Stimulated activated CD8-positive, alpha-beta memory T cell treated with anti-CD3 and anti-CD28 coated beads, Interleukin-2, amount 100 ng/mL, for 48 hours (primary cell): ENCODE results near the gene COX5B.
"Not testable (repeated sequence)": the region's sequence is repeated elsewhere in the genome, so short reads cannot be mapped to it uniquely, and the experiment has no call there.

Source experiments
- DNase-seq, 2 donors: peaks; one replicate each; pipeline ENCODE4 v3.0.0-alpha.2; 2020; ENCODE audit warnings: low read depth in 2 of 2

COX5B gene

DNA sequence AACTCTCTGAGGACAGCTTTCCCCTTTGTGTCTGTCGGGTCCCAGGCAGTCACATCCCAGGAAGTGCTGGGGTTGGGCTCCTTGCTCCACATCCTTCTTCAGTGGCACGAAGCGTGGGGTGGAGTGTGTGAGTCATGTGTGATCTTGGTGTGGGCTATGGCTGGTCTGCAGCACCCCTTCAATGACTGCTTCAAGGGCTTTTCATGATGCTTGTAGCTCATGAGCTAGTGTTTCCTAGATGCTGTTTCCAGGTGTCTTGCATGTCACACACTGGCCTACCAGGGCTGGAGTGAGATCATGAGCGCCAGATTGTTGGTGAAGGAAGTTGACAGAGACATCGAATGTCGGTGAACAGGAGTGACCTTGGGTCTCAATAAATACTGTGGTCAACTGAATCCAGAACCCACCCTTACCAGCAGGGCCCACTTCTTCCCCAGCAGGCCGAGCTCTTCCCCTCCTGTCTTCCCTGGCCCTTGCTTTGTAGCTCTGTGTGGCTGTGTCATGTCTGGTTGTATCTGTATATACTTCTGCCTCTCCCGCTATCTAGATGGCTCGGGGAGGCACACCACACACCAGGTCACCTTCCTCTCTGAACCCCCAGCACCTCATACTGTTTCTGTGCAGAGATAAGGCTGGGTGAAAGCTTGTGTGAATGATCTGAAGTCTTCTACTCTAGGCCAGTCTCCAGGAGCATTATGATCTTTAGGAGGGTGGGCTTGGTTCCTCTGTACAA is 27.5 kb downstream of the COX5B start:
- DNase-seq: peak; percentile 20 to 29

DNA sequence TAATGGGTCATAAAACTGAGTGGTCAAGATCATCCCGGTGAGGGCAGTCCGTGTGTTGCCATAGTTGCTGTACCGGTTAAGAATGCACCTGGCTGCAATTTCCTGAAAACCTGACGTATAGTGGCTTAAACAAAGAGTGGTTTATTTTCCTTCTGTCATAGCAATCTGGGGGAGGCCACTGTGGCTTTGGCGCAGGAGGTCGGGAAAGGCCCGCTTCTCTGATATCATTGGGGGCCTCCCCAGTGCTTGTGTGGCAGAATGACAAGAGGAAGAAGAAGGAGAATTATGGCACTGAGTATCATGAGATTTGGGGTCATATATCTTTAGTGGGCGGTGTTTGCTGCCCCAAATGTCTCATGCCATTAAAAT is 28.0 kb downstream of the COX5B start:
- DNase-seq: peak; percentile 37

DNA sequence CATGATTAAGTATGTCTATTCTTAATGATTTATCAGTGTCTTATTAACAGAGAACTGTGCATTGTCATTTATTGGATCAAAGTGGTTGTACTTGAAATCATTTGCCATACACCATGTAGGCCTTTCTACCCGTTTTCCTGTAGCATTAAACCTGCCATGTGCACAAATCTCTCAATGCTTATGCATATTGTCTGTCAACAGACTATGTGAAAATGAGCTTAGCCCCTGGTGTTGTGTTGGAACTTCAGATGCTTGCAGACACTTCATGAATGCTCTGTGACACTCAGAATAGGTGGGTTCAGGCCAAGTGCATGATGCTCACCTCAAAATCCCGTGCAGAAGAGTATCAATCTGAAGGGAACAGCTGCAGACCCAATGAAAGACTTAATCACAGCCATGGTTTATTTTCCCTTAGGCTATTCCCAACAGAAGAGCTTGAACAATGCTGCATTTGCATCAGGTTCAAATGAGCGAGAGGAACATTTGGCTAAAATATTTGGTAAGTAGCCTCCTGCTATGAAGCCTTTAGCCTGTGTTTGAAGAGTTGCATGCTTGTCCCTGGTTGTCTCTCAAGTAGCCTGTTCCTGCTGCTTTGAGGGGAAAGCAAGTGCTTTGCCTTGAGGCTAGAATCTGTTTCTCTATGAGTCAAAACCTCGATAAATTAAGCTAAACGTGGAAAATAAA is 29.7 kb downstream of the COX5B start:
- DNase-seq: no peak

DNA sequence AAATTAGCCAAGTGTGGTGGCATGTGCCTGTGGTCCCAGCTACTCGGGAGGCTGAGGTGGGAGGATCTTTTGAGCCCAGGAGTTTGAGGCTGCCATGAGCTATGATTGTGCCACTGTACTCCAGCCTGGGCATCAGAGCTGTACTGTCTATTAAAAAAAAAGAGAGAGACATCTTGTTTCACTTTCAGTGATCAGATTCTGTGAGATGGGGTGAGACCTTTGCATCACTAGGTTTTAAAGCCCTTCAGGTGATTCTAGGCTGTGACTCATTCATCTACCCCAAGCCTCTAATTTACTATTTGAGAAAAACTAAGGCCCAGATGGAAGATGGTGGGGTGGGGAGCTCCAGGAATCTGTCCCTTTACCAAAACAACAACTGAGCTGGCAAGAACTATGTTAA is 30.8 kb downstream of the COX5B start:
- DNase-seq: no peak

DNA sequence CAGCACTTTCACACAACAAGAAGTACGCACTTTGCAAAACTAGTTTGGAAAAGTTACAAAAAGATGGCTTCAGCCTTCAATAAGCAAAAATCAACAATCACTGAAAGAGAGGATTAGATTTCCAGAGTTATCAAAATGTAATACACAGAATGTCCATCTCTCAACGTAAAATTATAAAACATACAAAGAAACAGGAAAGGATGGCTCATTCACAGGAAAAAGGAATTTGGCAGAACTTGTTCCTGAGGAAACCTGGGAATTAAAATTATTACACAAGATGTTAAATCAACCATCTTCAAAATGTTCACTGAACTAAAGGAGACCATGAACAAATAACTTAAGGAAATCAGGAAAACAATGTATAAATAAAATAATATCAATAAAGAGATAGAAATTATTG is 31.6 kb downstream of the COX5B start:
- no peak for DNase-seq

DNA sequence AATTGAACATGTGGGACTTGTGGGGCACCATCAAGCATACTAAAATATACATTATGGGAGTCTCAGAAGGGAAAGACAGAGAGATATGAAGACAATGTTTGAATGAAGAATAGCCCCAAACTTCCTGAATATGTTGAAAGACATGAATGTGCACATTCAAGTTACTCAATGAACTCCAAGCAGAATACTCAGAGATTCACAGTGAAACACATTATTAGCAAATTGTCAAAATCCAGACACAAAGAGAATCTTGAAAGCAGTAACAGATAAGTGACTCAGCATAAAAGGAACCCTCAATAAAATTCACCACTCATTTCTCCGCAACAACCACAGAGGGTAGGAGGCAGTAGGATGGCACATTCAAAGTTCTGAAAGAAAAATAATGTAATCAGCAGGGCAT is 32.4 kb downstream of the COX5B start:
- no peak for DNase-seq

DNA sequence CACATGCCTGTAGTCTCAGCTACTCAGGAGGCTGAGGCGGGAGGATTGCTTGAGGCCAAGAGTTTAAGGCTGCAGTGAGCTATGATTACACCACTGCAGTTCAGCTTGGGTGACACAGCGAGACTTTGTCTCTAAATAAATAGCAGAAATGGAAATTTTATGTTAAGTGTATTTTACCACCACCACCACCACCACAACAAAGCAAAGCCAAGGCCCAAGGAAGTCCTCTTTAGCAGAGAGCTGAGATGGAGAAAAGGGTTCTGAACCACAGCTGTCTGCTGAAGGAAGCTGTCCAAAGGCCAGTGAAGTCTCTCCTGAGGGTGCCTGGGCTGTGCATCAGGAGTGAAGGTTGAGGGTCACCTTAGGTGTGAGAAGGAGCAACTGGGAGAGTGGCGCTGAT is 41.4 kb downstream of the COX5B start:
- DNase-seq: not testable (repeated sequence)

DNA sequence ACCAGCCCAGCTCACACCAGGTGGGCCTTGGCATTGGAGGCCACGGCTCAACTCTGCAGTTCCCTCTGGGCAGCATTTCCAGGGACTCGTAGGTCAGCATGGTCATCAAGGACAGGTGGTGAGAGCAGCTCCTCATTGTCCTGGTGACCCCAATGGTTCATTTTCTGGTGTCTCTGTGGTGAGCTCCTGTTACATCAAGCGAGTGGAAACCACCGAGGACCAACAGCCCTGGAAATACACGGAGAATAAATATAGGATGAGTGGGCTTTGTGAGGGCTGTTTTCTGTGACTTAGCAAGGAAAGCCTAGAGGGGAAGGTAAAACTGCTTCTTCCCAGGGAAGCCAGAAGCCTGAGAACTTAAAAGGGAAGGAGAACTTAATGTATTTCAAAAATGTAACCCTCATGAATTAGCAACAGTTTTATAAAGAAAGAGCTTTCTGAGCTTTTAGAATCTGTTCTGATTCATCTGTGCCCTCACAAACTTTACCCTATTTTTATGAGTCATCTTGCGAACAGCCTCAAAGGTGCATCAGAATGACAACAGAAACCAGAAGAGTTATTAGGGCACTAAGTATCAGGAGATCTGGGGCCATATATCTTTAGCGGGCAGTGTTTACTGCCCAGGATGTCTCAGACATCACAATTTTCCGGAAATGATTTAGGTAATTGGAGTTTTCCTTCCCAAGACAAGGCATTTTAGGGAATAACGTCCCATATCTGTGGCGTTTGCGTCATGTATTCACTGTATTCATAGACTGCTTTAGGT is 42.4 kb downstream of the COX5B start:
- no peak for DNase-seq

DNA sequence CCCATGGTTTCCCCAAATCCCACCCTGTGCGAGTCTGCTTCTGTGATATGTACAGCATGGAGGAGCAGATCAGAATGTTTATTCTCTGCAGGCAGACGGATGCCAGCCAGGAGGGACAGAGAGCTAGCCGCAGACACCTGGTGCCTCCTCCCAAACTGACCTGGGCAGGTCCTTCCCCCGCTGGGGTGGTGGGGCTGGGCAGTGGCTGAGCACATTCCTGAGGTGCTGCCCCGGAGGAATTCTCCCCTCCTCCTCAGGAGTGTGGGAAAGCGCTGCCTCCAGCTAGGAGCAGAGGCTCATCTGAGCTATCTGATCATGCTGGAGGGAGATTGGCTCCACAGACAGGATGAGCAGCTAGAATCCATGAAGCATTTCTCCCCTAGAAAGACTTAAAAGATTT is 45.3 kb downstream of the COX5B start:
- no peak for DNase-seq

DNA sequence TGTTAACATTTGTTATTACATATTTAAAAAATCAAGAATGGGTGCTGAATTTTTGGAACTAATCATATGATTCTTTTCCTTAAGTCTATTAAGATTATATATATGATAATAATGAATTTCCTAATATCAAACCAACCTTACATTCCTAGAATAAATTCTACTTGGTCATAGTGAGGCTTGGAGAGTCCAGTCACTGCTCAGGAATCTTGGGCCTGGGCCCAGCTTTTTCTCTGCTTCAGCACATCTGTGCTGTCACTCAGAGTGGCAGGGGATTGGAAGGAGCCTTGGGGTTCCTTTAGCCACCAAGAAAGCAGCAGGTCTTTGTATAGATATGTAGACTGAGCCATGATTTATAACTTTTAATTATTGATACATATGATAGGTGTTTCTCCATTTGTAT is 47.6 kb downstream of the COX5B start:
- DNase-seq: no peak

DNA sequence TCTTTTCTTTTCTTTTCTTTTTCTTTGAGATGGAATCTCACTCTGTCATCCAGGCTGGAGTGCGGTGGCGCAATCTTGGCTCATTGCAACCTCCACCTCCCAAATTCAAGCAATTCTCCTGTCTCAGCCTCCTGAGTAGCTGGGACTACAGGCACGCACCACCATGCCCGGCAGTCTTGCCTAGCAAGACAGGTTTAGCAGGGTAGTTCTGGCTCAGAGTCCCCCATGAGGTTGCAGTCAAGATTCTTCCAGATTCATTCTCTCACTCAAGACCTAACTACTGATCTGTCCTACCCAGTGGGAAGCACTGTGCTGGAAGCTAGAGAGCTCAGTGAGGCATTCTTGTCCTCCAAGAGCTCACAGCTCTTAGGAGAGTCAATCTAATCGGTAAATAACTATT is 49.9 kb downstream of the COX5B start:
- DNase-seq: no peak

DNA sequence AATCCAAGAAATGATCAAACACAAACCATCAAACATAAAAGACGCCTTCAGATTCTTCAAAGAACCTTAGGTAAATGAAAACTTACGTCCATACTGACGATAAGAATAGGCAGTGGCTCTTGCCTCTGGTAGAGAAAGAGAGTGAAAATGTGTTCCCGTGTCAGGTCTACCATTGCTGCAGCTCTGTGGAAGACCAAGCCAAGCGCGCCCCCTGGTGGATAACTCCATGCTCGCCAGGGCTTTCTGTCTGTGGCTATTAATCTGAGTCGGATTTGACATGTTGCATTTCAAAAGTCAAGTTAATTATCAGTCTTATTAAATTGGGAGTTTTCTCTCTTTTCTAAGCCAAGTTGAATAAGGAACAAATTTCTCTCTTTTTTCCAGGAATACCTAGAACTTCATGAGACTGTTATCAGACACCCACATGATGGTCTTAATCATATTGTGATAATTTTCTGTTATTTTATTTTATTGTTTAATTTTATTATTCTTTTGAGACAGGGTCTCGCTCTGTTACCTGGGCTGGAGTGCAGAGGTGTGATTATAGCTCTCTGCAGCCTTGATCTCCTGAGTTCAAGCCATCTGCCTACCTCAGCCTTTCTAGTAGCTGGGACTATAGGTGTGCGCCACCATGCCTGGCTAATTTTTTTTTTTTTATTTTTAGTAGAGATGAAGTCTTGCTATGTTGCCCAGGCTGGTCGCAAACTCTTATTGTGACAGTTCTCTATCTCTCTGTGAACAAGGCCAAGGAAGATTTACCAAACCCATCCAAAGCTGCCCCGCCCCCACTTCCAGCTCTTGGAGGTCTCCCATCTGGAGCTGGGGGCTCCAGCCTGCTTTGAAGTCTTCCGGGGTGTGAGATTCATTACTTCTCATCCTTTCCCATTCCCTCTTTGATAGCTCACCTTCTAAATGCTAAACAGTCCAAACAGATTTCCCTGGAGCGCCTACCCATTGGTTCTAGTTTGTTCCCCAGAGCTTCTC is 51.7 kb downstream of the COX5B start:
- peak; percentile 87 to 90 for DNase-seq
